K562 (cell line): Measurements from ENCODE around the gene MTHFS.

Source experiments
- BRCA1 ChIP-seq, 2 experiments: fragments of 450-650 bp in 1 of 2; sonication (generic) in 1 of 2; formaldehyde crosslinking in 1 of 2; IDR thresholded peaks; 2 replicates each; pipeline versions ENCODE4 v1.5.0 to v1.6.1; 2017 to 2020; ENCODE audit warnings: mild to moderate bottlenecking in 1 of 2, missing genetic modification reagents in 1 of 2
- DMBX1 ChIP-seq: fragments of 250-450 bp; sonication (Bioruptor Pico); IDR thresholded peaks from 2 replicates; pipeline ENCODE4 v1.8.0; 2022; ENCODE audit warnings: inconsistent platforms, mild to moderate bottlenecking, moderate library complexity, borderline replicate concordance
- E2F8 ChIP-seq: fragments of 450-650 bp; IDR thresholded peaks from 2 replicates; pipeline ENCODE4 v1.7.1; 2018; ENCODE audit warnings: mild to moderate bottlenecking, low read depth; ENCODE audit not compliant: partially characterized antibody
- PHB2 ChIP-seq: fragments of 450-650 bp; IDR thresholded peaks from 2 replicates; pipeline ENCODE4 v1.6.1; 2017; ENCODE audit warnings: low read depth
- SFPQ ChIP-seq: fragments of 200-400 bp; formaldehyde crosslinking; IDR thresholded peaks from 2 replicates; pipeline ENCODE4 v1.6.1; 2017; ENCODE audit warnings: mild to moderate bottlenecking, low read depth, low read length, moderate library complexity
- SREBF2 ChIP-seq: sonication (generic); formaldehyde crosslinking; IDR thresholded peaks from 2 replicates; pipeline ENCODE4 v1.4.0; 2020; ENCODE audit warnings: mild to moderate bottlenecking, missing genetic modification reagents
- TF ChIP-seq, protein P1 (sequence below): fragments of 450-650 bp; conservative IDR thresholded peaks from 2 replicates; pipeline ENCODE4 v1.6.1; 2016; ENCODE audit warnings: missing genetic modification characterization, low read depth, mild to moderate bottlenecking, missing compliant biosample characterization, moderate library complexity
- TF ChIP-seq, protein P2 (sequence below): fragments of 450-650 bp; IDR thresholded peaks from 2 replicates; pipeline ENCODE4 v1.6.1; 2017; ENCODE audit warnings: mild to moderate bottlenecking, moderate library complexity

DNA sequence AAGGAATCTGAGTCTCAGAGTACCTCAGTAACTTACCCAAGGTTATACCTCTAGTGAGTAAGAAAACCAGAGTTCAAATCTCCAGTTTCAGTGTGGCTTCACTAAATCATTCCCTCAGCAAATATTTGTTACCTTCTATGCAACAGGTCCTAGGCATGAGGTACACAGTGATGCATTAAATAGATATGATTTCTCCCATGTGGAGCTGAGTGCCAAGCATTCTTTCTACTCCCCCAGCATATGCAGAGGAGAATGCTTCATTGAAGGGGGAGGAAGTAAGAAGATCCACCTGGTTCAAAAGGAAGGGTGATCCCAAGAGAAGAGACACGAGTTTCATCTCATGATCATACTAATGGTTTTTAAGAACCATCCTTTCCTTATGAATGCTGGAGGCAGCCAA, 6.8 kb upstream of the MTHFS start:
- TF ChIP-seq SFPQ (no peak), BRCA1 (IDR thresholded peaks at IDR 0.05) (no peak), BRCA1 (CRISPR knock-in tag; IDR thresholded peaks at IDR 0.05) (no peak), SREBF2 (CRISPR knock-in tag) (no peak), DMBX1 (CRISPR knock-in tag) (no peak), PHB2 (no peak), E2F8 (no peak)
- TF ChIP-seq, protein P1, sequence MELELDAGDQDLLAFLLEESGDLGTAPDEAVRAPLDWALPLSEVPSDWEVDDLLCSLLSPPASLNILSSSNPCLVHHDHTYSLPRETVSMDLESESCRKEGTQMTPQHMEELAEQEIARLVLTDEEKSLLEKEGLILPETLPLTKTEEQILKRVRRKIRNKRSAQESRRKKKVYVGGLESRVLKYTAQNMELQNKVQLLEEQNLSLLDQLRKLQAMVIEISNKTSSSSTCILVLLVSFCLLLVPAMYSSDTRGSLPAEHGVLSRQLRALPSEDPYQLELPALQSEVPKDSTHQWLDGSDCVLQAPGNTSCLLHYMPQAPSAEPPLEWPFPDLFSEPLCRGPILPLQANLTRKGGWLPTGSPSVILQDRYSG = no peak
- TF ChIP-seq, protein P2, sequence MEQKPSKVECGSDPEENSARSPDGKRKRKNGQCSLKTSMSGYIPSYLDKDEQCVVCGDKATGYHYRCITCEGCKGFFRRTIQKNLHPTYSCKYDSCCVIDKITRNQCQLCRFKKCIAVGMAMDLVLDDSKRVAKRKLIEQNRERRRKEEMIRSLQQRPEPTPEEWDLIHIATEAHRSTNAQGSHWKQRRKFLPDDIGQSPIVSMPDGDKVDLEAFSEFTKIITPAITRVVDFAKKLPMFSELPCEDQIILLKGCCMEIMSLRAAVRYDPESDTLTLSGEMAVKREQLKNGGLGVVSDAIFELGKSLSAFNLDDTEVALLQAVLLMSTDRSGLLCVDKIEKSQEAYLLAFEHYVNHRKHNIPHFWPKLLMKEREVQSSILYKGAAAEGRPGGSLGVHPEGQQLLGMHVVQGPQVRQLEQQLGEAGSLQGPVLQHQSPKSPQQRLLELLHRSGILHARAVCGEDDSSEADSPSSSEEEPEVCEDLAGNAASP = no peak
